A673 (cell line): ENCODE results near the gene EXOC8. TPM values are rescaled to one million over a fixed set of nuclear protein-coding genes. Genes with fewer than 3 reads are reported as not detected.

ENCODE experiments used
- BruUV-seq: library from RNA; stranded (reverse); fragments of 400-500 nt; replicated peaks from 2 replicates; lab custom pipeline; 2021; lab: Mats Ljungman, UMichigan
- CTCF ChIA-PET: fragments of 300-600 bp; sonication (Branson Sonifier 250); formaldehyde crosslinking; loops from one replicate; lab custom pipeline; 2022; ENCODE audit warnings: antibody characterized with exemption; lab: Charles Lee
- POLR2A ChIA-PET: fragments of 300-600 bp; sonication (Branson Sonifier 250); formaldehyde crosslinking; loops from one replicate; lab custom pipeline; 2022; ENCODE audit warnings: antibody characterized with exemption; ENCODE audit not compliant: low non-redundant PET; lab: Charles Lee
- DNase-seq: peaks from one replicate; pipeline ENCODE4 v3.0.0-alpha.2; 2015; ENCODE audit warnings: low spot score
- H3K27ac ChIP-seq: fragments of 200-600 bp; sonication (generic); 2 replicates; pipeline ENCODE4 v1.5.1; 2016; ENCODE audit warnings: mixed run types, low read depth, mild to moderate bottlenecking, mixed read lengths, antibody characterized with exemption, low read length; ENCODE audit not compliant: poor library complexity, severe bottlenecking
- H3K27me3 ChIP-seq: fragments of 200-600 bp; sonication (generic); replicated peaks from 2 replicates; pipeline ENCODE4 v1.6.1; 2017; ENCODE audit warnings: mixed run types, low read depth, mild to moderate bottlenecking, mixed read lengths, antibody characterized with exemption, low read length; ENCODE audit not compliant: insufficient read depth, poor library complexity
- H3K36me3 ChIP-seq: fragments of 200-600 bp; sonication (generic); 2 replicates; pipeline ENCODE4 v1.6.1; 2016; ENCODE audit warnings: mixed run types, mild to moderate bottlenecking, mixed read lengths, antibody characterized with exemption, low read length; ENCODE audit not compliant: insufficient read depth, poor library complexity, severe bottlenecking
- H3K4me1 ChIP-seq: fragments of 200-600 bp; sonication (generic); 2 replicates; pipeline ENCODE4 v1.6.1; 2017; ENCODE audit warnings: mixed run types, mild to moderate bottlenecking, mixed read lengths, antibody characterized with exemption, low read length; ENCODE audit not compliant: insufficient read depth, poor library complexity, severe bottlenecking
- H3K4me3 ChIP-seq: fragments of 200-600 bp; sonication (generic); 2 replicates; pipeline ENCODE4 v1.5.1; 2016; ENCODE audit warnings: low read depth, mixed run types, mild to moderate bottlenecking, mixed read lengths, low read length; ENCODE audit not compliant: poor library complexity, severe bottlenecking
- H3K9me3 ChIP-seq: fragments of 200-600 bp; sonication (generic); 2 replicates; pipeline ENCODE4 v1.6.1; 2016; ENCODE audit warnings: mixed run types, low read depth, mild to moderate bottlenecking, mixed read lengths, antibody characterized with exemption, low read length; ENCODE audit not compliant: poor library complexity, severe bottlenecking
- CTCF ChIP-seq: fragments of 300-800, 200-600 bp; sonication (generic); conservative IDR thresholded peaks from 2 replicates; pipeline ENCODE4 v1.5.1; 2017; ENCODE audit warnings: low read depth, mild to moderate bottlenecking, antibody characterized with exemption, low read length, moderate library complexity, mixed read lengths
- EZH2 ChIP-seq: fragments of 200-600 bp; sonication (generic); IDR thresholded peaks from 2 replicates; pipeline ENCODE4 v1.6.1; 2017; ENCODE audit warnings: borderline replicate concordance, low read depth, mild to moderate bottlenecking, mixed read lengths, antibody characterized with exemption, low read length; ENCODE audit not compliant: poor library complexity, severe bottlenecking
- intact Hi-C: fragments of 100-400 bp; cut with micrococcal nuclease; formaldehyde crosslinking; loops from one replicate; pipeline ENCODE4 v1.10.0; 2022; ENCODE audit not compliant: unreplicated experiment
- total RNA-seq: library from RNA; stranded (reverse); gene quantifications from 2 replicates; pipeline ENCODE4 v1.2.3, GENCODE V29; 2021

Gene EXOC8
- total RNA-seq, 1 experiment from 2014 or later = 13.8 TPM

- Histone ChIP-seq H3K27me3 (no peaks in the 10 kb centered on the region), H3K36me3 (peaks cover 9% of the 10 kb centered on the region), H3K9me3 (no peaks in the 10 kb centered on the region), H3K4me1 (peaks cover 6% of the 10 kb centered on the region), H3K4me3 (no peak overlapping the region), H3K27ac (no peak overlapping the region)
- POLR2A ChIA-PET = interaction anchor here (0.6 to 0.7 kb wide), 2 partner anchors 19 to 54 kb away, joined by 3 read pairs; no protein-coding TSS in a partner anchor
- TF ChIP-seq EZH2 = no peak
- TF ChIP-seq CTCF = no peak
- no TSS peak for BruUV-seq
- CTCF ChIA-PET = no interaction called here
- no peak for DNase-seq
- intact Hi-C loops = no loop called here
Observed at GRCh38 chr1:231340328-231341013, 2.8 kb upstream of the EXOC8 start.

- Histone ChIP-seq H3K36me3 (peaks cover 7% of the 10 kb centered on the region), H3K27me3 (no peaks in the 10 kb centered on the region), H3K27ac (peak within 1 kb of the TSS; percentile 86), H3K4me3 (peak within 1 kb of the TSS; percentile 74), H3K9me3 (no peaks in the 10 kb centered on the region), H3K4me1 (peaks cover 10% of the 10 kb centered on the region)
- TF ChIP-seq CTCF (no peak), EZH2 (no peak)
- intact Hi-C loops = no loop called here
- POLR2A ChIA-PET = interaction anchor here (0.6 kb wide), 2 partner anchors 50 to 649 kb away, joined by 3 read pairs; no protein-coding TSS in a partner anchor
- CTCF ChIA-PET = interaction anchor here (1.0 kb wide), 1 partner anchor 265 kb away, joined by 4 read pairs; no protein-coding TSS in a partner anchor
- TSS peak; percentile 76 for BruUV-seq
- peak; percentile 21 for DNase-seq
Observed at GRCh38 chr1:231338270-231339128, 847 bp upstream of the EXOC8 start, which contains the start of gene SPRTN. Gene SPRTN, plus strand, starts transcription at chr1:231338293. Its CDS starts 91 bp downstream, at chr1:231338384.

DNA sequence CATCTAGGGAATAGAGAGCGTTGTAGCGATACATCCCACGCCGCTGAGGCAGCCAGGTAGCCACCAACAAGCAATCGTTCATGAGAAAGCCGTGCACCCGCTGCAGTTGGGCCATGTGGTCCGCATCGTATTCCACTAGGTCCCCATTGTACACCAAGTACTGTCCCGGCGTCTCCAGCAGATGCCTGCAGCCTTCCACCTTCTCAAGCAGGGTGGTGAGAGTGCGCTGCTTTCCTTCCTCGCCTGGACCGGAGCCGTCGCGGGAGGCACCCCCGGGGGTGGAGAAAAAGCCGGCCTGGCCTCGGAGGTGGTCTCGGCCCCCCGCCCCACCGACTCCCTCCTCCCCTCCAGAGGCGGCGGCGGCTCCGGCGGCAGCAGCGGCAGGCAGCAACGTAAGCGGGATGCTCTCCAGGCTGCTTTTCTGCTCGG, 595 bp downstream of the EXOC8 start:
- no TSS peak for BruUV-seq

More for the DNA sequence above, 595 bp downstream of the EXOC8 start:
- TF ChIP-seq EZH2 (no peak), CTCF (no peak)
- Histone ChIP-seq H3K9me3 (no peaks in the 10 kb centered on the region), H3K27ac (peak overlapping the region; percentile 86), H3K27me3 (no peaks in the 10 kb centered on the region), H3K36me3 (no peaks in the 10 kb centered on the region), H3K4me1 (peaks cover 15% of the 10 kb centered on the region), H3K4me3 (peak overlapping the region; percentile 74)
- no peak for DNase-seq
- intact Hi-C loops = no loop called here
- ChIA-PET CTCF (interaction anchor here (1.0 kb wide), 1 partner anchor 266 kb away, joined by 4 read pairs; no protein-coding TSS in a partner anchor), POLR2A (no interaction called here)
